NT2/D1 (cell line): ENCODE results near the gene ZMYND11.

Experiments used
- DNase-seq: peaks from one replicate; pipeline ENCODE4 v3.0.0-alpha.2; 2011; ENCODE audit warnings: low read depth, low spot score
- H3K27me3 ChIP-seq: 2 replicates; pipeline ENCODE4 v1.6.0; 2011; ENCODE audit warnings: mild to moderate bottlenecking; ENCODE audit not compliant: insufficient read length, insufficient read depth
- H3K36me3 ChIP-seq: 2 replicates; pipeline ENCODE4 v1.6.1; 2011; ENCODE audit warnings: mild to moderate bottlenecking, low read length, mixed read lengths; ENCODE audit not compliant: insufficient read depth, insufficient read length
- H3K4me1 ChIP-seq: 2 replicates; pipeline ENCODE4 v1.5.1; 2011; ENCODE audit not compliant: insufficient read depth, insufficient read length
- H3K4me3 ChIP-seq: 2 replicates; pipeline ENCODE4 v1.5.1; 2011; ENCODE audit warnings: low read depth; ENCODE audit not compliant: insufficient read length
- H3K9ac ChIP-seq: 2 replicates; pipeline ENCODE4 v1.6.0; 2011; ENCODE audit warnings: low read depth; ENCODE audit not compliant: insufficient read length
- H3K9me3 ChIP-seq: 2 replicates; pipeline ENCODE4 v1.5.1; 2011; ENCODE audit warnings: mild to moderate bottlenecking, low read length; ENCODE audit not compliant: insufficient read depth
- SUZ12 ChIP-seq: IDR thresholded peaks from 2 replicates; pipeline ENCODE4 v1.6.1; 2011; ENCODE audit not compliant: insufficient read length, insufficient read depth; ENCODE audit errors: extremely low read depth
- YY1 ChIP-seq: IDR thresholded peaks from 2 replicates; pipeline ENCODE4 v1.6.1; 2011; ENCODE audit not compliant: insufficient read length, insufficient read depth
- ZNF274 ChIP-seq: IDR thresholded peaks from 2 replicates; pipeline ENCODE4 v1.6.1; 2011; ENCODE audit warnings: mild to moderate bottlenecking, low read depth, low read length

ZMYND11 gene

GRCh38 chr10:285216-285615, 150.0 kb downstream of the ZMYND11 start:
- no peaks in the 10 kb centered on the region for H3K4me1 ChIP-seq
- H3K36me3 ChIP-seq = peaks cover 40% of the 10 kb centered on the region
- TF ChIP-seq SUZ12 (no peak), YY1 (no peak), ZNF274 (no peak)

GRCh38 chr10:287026-287709, 151.9 kb downstream of the ZMYND11 start:
- no peak overlapping the region for H3K9ac ChIP-seq
- H3K9me3 ChIP-seq = no peaks in the 10 kb centered on the region
- TF ChIP-seq SUZ12 = no peak
- no peak for TF ChIP-seq ZNF274
- TF ChIP-seq YY1 = no peak
- no peaks in the 10 kb centered on the region for H3K27me3 ChIP-seq
- no peak for DNase-seq
- no peaks in the 10 kb centered on the region for H3K4me1 ChIP-seq
- peaks cover 27% of the 10 kb centered on the region for H3K36me3 ChIP-seq
- H3K4me3 ChIP-seq = no peak overlapping the region

More at GRCh38 chr10:285216-285615, 150.0 kb downstream of the ZMYND11 start:
- Histone ChIP-seq H3K9me3 (no peaks in the 10 kb centered on the region), H3K4me3 (no peak overlapping the region), H3K9ac (no peak overlapping the region), H3K27me3 (no peaks in the 10 kb centered on the region)
- DNase-seq = no peak

- Histone ChIP-seq H3K36me3 (peaks cover 25% of the 10 kb centered on the region), H3K9me3 (no peaks in the 10 kb centered on the region), H3K4me1 (no peaks in the 10 kb centered on the region), H3K27me3 (no peaks in the 10 kb centered on the region), H3K4me3 (no peak overlapping the region), H3K9ac (no peak overlapping the region)
- peak; percentile 25 for DNase-seq
- no peak for TF ChIP-seq SUZ12
- no peak for TF ChIP-seq ZNF274
- TF ChIP-seq YY1 = no peak
Measured at GRCh38 chr10:287814-288213, 152.6 kb downstream of the ZMYND11 start.

- H3K9ac ChIP-seq = no peak overlapping the region
- TF ChIP-seq YY1 (no peak), ZNF274 (no peak), SUZ12 (no peak)
- no peak overlapping the region for H3K4me3 ChIP-seq
- no peak for DNase-seq
- H3K36me3 ChIP-seq = peaks cover 22% of the 10 kb centered on the region
- H3K4me1 ChIP-seq = no peaks in the 10 kb centered on the region
- no peaks in the 10 kb centered on the region for H3K27me3 ChIP-seq
- no peaks in the 10 kb centered on the region for H3K9me3 ChIP-seq
Measured at GRCh38 chr10:288316-289200, 153.3 kb downstream of the ZMYND11 start.

- no peak for DNase-seq
- TF ChIP-seq ZNF274 = no peak
- TF ChIP-seq SUZ12 = no peak
- TF ChIP-seq YY1 = no peak
- no peak overlapping the region for H3K4me3 ChIP-seq
- peaks cover 14% of the 10 kb centered on the region for H3K36me3 ChIP-seq
- no peaks in the 10 kb centered on the region for H3K4me1 ChIP-seq
- no peaks in the 10 kb centered on the region for H3K27me3 ChIP-seq
- no peak overlapping the region for H3K9ac ChIP-seq
- no peaks in the 10 kb centered on the region for H3K9me3 ChIP-seq
Measured at GRCh38 chr10:289581-289980, 154.3 kb downstream of the ZMYND11 start.

GRCh38 chr10:290026-290725, 154.9 kb downstream of the ZMYND11 start:
- Histone ChIP-seq H3K9me3 (no peaks in the 10 kb centered on the region), H3K9ac (no peak overlapping the region), H3K4me1 (no peaks in the 10 kb centered on the region), H3K36me3 (peaks cover 9% of the 10 kb centered on the region), H3K27me3 (no peaks in the 10 kb centered on the region), H3K4me3 (no peak overlapping the region)
- no peak for DNase-seq
- TF ChIP-seq SUZ12 (no peak), ZNF274 (no peak), YY1 (no peak)
